ENCODE measurements around the gene FDX1.

DNA sequence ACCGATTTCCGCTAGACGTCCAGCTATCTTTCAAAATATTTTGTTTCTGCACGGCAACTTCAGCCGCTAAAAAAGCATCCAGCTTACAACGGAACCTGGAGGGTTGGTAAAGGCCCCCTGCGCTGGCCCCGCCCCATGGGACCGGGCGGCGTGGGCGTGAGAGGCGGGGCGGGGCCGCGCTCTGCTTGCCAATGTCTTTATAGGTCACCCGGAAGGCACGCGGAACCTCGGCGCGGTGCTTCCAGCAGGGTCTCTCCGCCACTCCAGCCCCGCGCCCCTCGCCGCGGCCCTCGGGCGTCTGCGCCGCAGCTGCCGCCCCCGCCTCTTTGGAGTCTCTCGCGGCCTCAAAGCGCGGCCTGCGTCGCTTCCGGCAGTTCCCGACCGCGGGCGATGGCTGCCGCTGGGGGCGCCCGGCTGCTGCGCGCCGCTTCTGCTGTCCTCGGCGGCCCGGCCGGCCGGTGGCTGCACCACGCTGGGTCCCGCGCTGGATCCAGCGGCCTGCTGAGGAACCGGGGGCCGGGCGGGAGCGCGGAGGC, at the start of gene FDX1:
- TF ChIP-seq, protein P1, sequence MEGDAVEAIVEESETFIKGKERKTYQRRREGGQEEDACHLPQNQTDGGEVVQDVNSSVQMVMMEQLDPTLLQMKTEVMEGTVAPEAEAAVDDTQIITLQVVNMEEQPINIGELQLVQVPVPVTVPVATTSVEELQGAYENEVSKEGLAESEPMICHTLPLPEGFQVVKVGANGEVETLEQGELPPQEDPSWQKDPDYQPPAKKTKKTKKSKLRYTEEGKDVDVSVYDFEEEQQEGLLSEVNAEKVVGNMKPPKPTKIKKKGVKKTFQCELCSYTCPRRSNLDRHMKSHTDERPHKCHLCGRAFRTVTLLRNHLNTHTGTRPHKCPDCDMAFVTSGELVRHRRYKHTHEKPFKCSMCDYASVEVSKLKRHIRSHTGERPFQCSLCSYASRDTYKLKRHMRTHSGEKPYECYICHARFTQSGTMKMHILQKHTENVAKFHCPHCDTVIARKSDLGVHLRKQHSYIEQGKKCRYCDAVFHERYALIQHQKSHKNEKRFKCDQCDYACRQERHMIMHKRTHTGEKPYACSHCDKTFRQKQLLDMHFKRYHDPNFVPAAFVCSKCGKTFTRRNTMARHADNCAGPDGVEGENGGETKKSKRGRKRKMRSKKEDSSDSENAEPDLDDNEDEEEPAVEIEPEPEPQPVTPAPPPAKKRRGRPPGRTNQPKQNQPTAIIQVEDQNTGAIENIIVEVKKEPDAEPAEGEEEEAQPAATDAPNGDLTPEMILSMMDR (conservative IDR thresholded peaks at IDR 0.05): no peak
- no peak for TF ChIP-seq EZH2 (IDR thresholded peaks at IDR 0.05; ENCODE audit: low read depth)

Data from PC-9 (cell line).